HepG2 (cell line): Measurements from ENCODE around the gene TOB1. TPM values are rescaled to one million over a fixed set of nuclear protein-coding genes. Genes with fewer than 3 reads are reported as not detected.

ENCODE experiments used
- CHD2 ChIP-seq: IDR thresholded peaks from 2 replicates; pipeline ENCODE4 v1.6.1; 2011; ENCODE audit warnings: low read depth, low read length, improper control_type of control experiment
- CHD4 ChIP-seq: fragments of 200-600 bp; sonication (generic); IDR thresholded peaks from 2 replicates; pipeline ENCODE4 v1.7.0; 2017; ENCODE audit warnings: mild to moderate bottlenecking, low read length, borderline replicate concordance
- ETV5 ChIP-seq: IDR thresholded peaks from 2 replicates; pipeline ENCODE4 v1.6.1; 2018; ENCODE audit warnings: missing biosample characterization, missing genetic modification reagents, inconsistent platforms, borderline replicate concordance
- HDAC6 ChIP-seq: fragments of 200-600 bp; sonication (generic); IDR thresholded peaks from 2 replicates; pipeline ENCODE4 v1.7.0; 2017; ENCODE audit warnings: mild to moderate bottlenecking, antibody characterized with exemption, low read length, low read depth
- HNRNPL ChIP-seq: fragments of 200-400 bp; formaldehyde crosslinking; IDR thresholded peaks from 2 replicates; pipeline ENCODE4 v1.6.1; 2017; ENCODE audit warnings: mild to moderate bottlenecking, low read depth, low read length
- HNRNPLL ChIP-seq: fragments of 200-400 bp; formaldehyde crosslinking; IDR thresholded peaks from 2 replicates; pipeline ENCODE4 v1.6.1; 2017; ENCODE audit warnings: mild to moderate bottlenecking, low read depth, low read length; ENCODE audit not compliant: poor library complexity, severe bottlenecking
- MTA3 ChIP-seq: sonication (generic); formaldehyde crosslinking; IDR thresholded peaks from 2 replicates; pipeline ENCODE4 v1.4.0; 2020; ENCODE audit warnings: missing genetic modification reagents
- PRDM4 ChIP-seq: sonication (generic); formaldehyde crosslinking; IDR thresholded peaks from 2 replicates; pipeline ENCODE4 v1.9.0; 2021; ENCODE audit warnings: missing genetic modification reagents, borderline replicate concordance
- SALL1 ChIP-seq: sonication (generic); formaldehyde crosslinking; IDR thresholded peaks from 2 replicates; pipeline ENCODE4 v1.8.0; 2022; ENCODE audit warnings: mild to moderate bottlenecking, missing genetic modification reagents
- SMAD9 ChIP-seq: sonication (generic); formaldehyde crosslinking; IDR thresholded peaks from 2 replicates; pipeline ENCODE4 v1.5.1; 2020; ENCODE audit warnings: mild to moderate bottlenecking, missing genetic modification reagents
- SNAPC4 ChIP-seq: sonication (generic); formaldehyde crosslinking; IDR thresholded peaks from 2 replicates; pipeline ENCODE4 v1.4.0; 2020; ENCODE audit warnings: mild to moderate bottlenecking, missing genetic modification reagents
- SRY ChIP-seq: sonication (generic); formaldehyde crosslinking; IDR thresholded peaks from 2 replicates; pipeline ENCODE4 v1.8.0; 2022; ENCODE audit warnings: mild to moderate bottlenecking, missing genetic modification reagents
- SYNCRIP ChIP-seq: fragments of 200-400 bp; formaldehyde crosslinking; IDR thresholded peaks from 2 replicates; pipeline ENCODE4 v1.6.1; 2018; ENCODE audit warnings: mild to moderate bottlenecking, low read depth, low read length; ENCODE audit not compliant: insufficient read depth
- THAP11 ChIP-seq: IDR thresholded peaks from 2 replicates; pipeline ENCODE4 v1.6.1; 2016; ENCODE audit warnings: missing biosample characterization, missing genetic modification reagents
- U2AF1 ChIP-seq: fragments of 200-400 bp; formaldehyde crosslinking; optimal IDR thresholded peaks from 2 replicates; pipeline ENCODE3; 2017; ENCODE audit warnings: mild to moderate bottlenecking, low read depth, low read length
- U2AF2 ChIP-seq: fragments of 200-400 bp; formaldehyde crosslinking; IDR thresholded peaks from 2 replicates; pipeline ENCODE4 v1.6.1; 2017; ENCODE audit warnings: low read depth, mild to moderate bottlenecking, low read length
- WIZ ChIP-seq: sonication (generic); formaldehyde crosslinking; IDR thresholded peaks from 2 replicates; pipeline ENCODE4 v1.5.1; 2020; ENCODE audit warnings: mild to moderate bottlenecking, missing genetic modification reagents
- ZIK1 ChIP-seq: sonication (generic); formaldehyde crosslinking; IDR thresholded peaks from 2 replicates; pipeline ENCODE4 v1.5.0; 2020; ENCODE audit warnings: mild to moderate bottlenecking, low read depth, missing genetic modification reagents, borderline replicate concordance
- ZNF136 ChIP-seq: sonication (generic); formaldehyde crosslinking; IDR thresholded peaks from 2 replicates; pipeline ENCODE4 v1.8.1; 2022; ENCODE audit warnings: low read depth, mild to moderate bottlenecking, moderate library complexity, missing genetic modification reagents
- ZNF264 ChIP-seq: sonication (generic); formaldehyde crosslinking; IDR thresholded peaks from 2 replicates; pipeline ENCODE4 v1.4.0; 2020; ENCODE audit warnings: missing genetic modification reagents
- ZNF326 ChIP-seq: sonication (generic); formaldehyde crosslinking; IDR thresholded peaks from 2 replicates; pipeline ENCODE4 v1.4.0; 2020; ENCODE audit warnings: missing genetic modification reagents, borderline replicate concordance
- ZNF350 ChIP-seq: sonication (generic); formaldehyde crosslinking; IDR thresholded peaks from 2 replicates; pipeline ENCODE4 v1.4.0; 2020; ENCODE audit warnings: mild to moderate bottlenecking, low read depth, missing genetic modification reagents, borderline replicate concordance
- ZNF775 ChIP-seq: sonication (generic); formaldehyde crosslinking; IDR thresholded peaks from 2 replicates; pipeline ENCODE4 v1.4.0; 2020; ENCODE audit warnings: missing genetic modification reagents, mild to moderate bottlenecking, moderate library complexity, borderline replicate concordance
- ZSCAN30 ChIP-seq: sonication (generic); formaldehyde crosslinking; IDR thresholded peaks from 2 replicates; pipeline ENCODE4 v1.5.0; 2020; ENCODE audit warnings: mild to moderate bottlenecking, missing genetic modification reagents
- polyA plus RNA-seq, 8 experiments: library from polyadenylated mRNA; depleted of rRNA in 3 of 8; stranded (reverse) in 7 of 8; unstranded in 1 of 8; fragments of >200 nt; fragmentation: Illumina TruSeq in 4 of 8; extraction: Trizol in 4 of 8; gene quantifications; 2 replicates each; pipeline versions ENCODE4 v1.2.1 to v1.2.3, GENCODE V29; 2011 to 2016; ENCODE audit warnings: low read depth in 4 of 8, missing spikeins in 1 of 8, mixed read lengths in 1 of 8; ENCODE audit not compliant: insufficient read depth in 1 of 8
- total RNA-seq, 5 experiments: library from RNA; depleted of rRNA; stranded (reverse); fragments of >200 nt; fragmentation: Illumina TruSeq; extraction: Trizol; gene quantifications; 2 replicates each; pipeline ENCODE4 v1.2.3, GENCODE V29; 2016; ENCODE audit warnings: low read depth in 1 of 5

TOB1 gene
- total and polyA plus RNA-seq, 2 of the 13 experiments (the other 11 are each of a cell fraction or from before 2014, with no cell fraction given): 21.9 to 57.7 TPM

- TF ChIP-seq SNAPC4 (CRISPR knock-in tag): 0 out of 2 replicates have a peak, but pooled peaks have one; percentile 34
- no peak for TF ChIP-seq SYNCRIP
- no peak for TF ChIP-seq HNRNPLL
- no peak for TF ChIP-seq ZSCAN30 (CRISPR knock-in tag)
- no peak for TF ChIP-seq WIZ
- TF ChIP-seq ZIK1 (CRISPR knock-in tag): no peak
- TF ChIP-seq CHD2: no peak
- no peak for TF ChIP-seq HDAC6
- no peak for TF ChIP-seq SRY (CRISPR knock-in tag)
- TF ChIP-seq U2AF1: no peak
- TF ChIP-seq ZNF264 (CRISPR knock-in tag): no peak
- no peak for TF ChIP-seq ETV5 (CRISPR knock-in tag)
- no peak for TF ChIP-seq ZNF350 (CRISPR knock-in tag)
- no peak for TF ChIP-seq SMAD9 (CRISPR knock-in tag)
- no peak for TF ChIP-seq ZNF326 (CRISPR knock-in tag)
- no peak for TF ChIP-seq PRDM4 (CRISPR knock-in tag)
- no peak for TF ChIP-seq ZNF775 (CRISPR knock-in tag)
- no peak for TF ChIP-seq HNRNPL
- TF ChIP-seq ZNF136 (CRISPR knock-in tag): no peak
- no peak for TF ChIP-seq U2AF2
- no peak for TF ChIP-seq THAP11
- no peak for TF ChIP-seq MTA3 (CRISPR knock-in tag)
- no peak for TF ChIP-seq SALL1 (CRISPR knock-in tag)
- TF ChIP-seq CHD4: no peak
Observed at GRCh38 chr17:50883850-50884438, 17.8 kb upstream of the TOB1 start (continued).
